HG02571 (cell line): ENCODE results near the gene WDTC1.

Experiments used
- ATAC-seq: cut with Tn5 transposase; IDR thresholded peaks from one replicate; pipeline ENCODE4 v1.9.1; 2021; ENCODE audit warnings: mild to moderate bottlenecking, moderate library complexity; ENCODE audit not compliant: unreplicated experiment

Gene WDTC1

DNA sequence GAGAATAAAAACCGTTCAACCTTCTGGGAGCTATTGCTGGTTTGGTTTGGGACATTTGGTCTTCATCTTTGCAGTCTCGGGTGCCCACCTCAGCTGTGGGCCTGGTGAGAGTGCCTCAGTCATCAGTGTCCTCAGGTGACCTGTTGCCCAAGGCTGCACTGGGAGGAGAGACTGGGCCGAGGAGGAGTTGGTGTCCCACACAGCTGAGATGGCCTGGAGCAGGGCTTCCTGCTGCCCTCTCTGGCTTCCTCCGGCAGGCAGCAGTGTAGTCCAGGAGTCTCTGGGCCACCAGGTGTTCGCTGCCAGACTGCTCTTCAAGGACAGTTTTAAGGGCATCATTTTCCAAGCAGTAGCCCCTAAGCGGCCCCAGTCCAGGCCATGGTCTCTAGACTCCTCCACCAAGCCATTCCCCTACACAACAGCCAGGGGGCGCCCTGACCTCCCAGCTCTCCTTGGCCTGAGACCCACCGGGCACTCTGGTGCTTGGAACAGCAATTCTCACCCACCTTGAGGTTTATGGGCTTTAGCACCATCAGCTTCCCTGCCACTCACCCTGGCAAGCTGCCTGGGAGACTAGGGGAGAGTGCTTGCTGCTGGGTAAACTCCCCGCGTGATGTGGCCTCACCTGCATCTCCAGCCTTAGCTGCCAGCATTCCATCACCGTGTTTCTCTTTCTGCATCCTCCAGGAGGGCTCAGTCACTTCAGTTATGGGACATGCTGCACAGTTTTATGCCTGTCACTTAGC lies 98.3 kb downstream of the WDTC1 start:
- ATAC-seq: no peak

DNA sequence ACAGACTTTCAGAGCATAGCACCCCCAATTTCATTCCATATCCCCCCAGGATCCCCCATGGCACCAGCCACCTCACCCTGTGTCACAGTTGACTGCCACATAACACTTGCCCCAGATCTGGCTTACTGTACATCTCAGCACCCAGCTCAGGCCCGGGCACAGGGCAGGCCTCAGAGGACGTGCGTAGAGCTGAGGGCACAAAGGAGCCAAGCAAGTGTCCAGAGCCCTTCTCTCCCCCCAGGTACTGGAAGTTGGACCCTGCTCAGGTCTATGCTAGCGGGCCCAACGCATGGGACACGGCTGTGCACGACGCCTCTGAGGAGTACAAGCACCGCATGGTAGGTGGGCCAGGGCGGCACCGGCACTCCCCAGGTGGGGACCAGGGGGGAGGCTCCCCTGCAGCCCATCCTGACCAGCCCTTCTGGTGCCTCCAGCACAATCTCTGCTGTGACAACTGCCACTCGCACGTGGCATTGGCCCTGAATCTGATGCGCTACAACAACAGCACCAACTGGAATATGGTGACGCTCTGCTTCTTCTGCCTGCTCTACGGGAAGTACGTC lies 99.4 kb downstream of the WDTC1 start:
- no peak for ATAC-seq

DNA sequence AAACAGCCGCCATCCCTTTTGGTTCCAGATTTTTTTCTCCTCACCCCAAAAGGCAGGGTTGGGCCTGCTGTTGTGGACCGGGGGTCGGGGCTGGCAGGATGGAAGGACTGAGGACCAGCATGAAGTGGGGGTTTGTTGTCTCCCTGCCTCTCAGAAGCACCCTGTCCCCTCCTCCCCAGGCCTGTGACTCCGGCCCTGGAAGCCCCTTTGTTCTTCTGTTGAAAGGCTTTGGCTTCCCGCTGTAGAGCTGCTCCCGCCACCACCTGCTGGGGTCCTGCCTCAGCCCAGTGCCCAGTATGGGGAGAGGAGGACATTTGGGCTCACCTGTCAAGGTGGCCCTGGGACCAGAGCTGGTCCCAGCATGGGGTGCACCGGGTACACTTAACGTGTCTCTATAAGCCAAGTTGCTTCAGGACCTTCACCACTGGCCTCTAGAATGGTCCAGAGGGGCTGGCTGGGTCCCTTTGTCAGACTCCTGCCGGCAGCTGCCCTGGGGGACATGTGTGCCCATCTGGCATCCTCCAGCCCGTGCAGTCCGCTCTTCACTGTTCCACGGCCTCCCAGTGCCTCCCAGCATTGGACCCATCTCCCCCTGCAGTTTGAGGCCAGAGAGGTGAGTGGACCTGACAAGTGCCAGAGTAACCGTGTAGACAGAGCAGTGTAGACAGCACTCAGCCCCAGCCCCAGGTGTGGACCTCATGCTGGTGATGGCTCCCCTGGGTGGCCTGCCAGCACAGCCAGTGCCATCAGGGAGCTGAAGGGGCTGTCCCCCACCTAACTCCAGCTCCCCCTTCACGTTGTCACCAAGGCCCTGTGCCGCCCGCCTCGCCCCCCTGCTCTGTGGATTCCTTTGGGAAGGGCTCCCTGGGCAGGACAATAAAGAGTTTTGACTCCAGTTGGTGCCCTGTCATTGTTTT lies 101.3 kb downstream of the WDTC1 start:
- no peak for ATAC-seq

DNA sequence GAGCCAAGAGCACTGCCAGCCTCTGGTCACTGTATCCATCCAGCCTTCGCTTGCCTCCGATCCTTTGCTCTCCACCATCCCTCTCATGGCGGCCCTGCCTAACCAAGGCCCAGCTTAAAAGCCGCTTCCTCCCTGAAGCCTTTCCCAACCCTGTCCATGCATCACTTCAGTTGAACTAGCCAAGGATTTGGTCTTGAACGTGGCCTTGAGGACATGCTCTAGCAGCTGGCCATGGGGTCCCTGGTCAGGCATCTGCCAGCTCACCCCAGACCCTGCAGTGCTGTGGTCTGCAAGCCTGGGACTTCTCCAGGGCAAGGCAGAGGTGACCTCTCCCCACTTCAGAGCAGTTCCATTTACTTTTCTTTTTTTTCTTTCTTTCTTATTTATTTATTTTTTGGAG lies 102.3 kb downstream of the WDTC1 start:
- no peak for ATAC-seq

DNA sequence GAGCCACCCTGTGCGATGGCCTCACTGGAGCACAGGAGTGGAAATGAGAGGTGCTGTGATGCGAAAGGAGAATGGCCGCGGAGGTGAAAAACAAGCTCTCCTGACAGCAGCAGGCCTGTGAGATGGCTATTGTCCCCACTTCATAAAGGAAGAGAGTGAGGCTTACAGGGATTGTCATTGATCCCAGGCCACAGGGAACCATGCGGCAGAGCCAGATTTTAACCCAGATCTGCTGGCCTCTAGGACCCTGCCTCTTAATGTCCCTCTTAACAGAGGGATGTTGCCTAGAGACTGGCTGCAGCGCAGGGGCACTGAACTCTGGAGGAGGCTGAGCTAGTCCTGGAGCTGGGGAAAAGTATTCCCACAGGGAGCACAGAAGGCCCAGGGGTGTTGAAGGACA lies 104.3 kb downstream of the WDTC1 start:
- ATAC-seq: no peak

DNA sequence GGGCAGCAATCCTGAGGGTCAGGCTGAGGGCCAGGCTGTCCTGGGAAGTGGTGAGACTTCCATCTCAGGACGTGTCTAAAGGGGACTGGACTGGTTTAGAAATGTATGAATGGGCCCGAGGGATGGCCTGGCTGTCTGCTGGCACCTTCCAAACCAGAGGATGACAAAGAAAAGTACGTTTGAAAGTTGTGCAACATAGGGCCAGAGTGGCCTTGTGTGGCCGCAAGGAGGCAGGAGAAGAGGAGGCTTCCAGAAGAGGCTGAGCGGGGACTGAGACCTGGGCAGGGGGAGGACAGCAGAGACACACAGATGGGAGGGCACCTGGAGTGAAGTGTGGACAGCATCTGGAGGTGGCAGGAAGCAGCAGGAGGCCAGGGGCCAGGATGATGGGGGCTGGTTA lies 104.8 kb downstream of the WDTC1 start:
- no peak for ATAC-seq

DNA sequence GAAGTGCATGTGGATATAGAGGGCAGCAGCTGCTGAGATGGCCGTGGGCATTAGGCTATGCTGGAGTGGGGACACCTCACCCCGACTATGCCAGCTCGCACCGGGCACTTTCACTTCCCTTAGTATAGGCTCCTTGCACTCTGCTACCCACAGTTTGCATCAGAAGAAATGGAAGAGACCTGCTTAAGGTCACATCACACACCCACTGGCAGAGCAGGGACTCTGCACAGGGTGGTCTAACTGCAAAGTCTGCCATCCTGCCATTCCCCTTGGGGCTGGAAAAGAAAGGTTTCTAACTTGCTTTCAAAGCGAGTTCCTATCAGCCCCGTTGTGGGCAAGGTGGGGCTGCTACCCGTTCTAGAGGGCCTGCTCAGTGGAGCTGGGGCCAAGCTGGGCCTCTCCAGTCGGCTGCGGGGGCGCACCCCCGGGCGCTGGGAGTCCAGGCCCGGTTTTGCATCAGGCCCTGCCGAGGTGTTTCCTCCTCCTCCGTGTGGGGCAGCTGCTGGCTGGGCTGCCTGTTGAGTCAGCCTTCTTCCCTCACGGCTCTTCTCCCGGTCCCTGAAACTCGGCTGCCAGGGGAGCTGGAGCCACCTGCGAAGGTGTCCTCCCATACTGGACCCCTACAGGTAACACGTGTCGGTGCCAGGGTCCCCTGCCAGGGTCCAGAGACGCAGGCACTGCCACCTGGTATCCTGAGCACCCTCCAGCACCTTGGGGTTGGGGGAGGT lies 107.3 kb downstream of the WDTC1 start, which contains the start of gene SYTL1:
Gene SYTL1, plus strand, starts transcription at position 498 of the 728 bp plus-strand sequence. CDS start 3,313 bp downstream, outside the sequence.
- peak; percentile 66 for ATAC-seq

DNA sequence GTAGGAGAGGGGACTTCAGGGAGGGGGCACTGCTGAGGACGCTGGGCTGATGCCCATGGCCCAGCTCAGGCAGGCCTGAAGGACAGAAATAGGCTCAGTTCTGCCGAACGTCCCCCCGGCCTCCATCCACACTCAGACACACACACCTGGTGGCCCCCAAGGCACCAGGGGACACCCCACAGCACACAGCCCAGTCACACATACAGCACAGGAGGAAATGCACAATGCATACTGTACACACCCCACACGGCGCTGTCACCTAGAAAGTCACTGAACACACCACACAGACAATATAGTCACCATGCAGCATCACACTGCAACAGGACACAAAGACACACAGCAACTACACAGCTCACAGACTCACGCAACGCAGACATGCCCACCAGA lies 108.0 kb downstream of the WDTC1 start:
- no peak for ATAC-seq

DNA sequence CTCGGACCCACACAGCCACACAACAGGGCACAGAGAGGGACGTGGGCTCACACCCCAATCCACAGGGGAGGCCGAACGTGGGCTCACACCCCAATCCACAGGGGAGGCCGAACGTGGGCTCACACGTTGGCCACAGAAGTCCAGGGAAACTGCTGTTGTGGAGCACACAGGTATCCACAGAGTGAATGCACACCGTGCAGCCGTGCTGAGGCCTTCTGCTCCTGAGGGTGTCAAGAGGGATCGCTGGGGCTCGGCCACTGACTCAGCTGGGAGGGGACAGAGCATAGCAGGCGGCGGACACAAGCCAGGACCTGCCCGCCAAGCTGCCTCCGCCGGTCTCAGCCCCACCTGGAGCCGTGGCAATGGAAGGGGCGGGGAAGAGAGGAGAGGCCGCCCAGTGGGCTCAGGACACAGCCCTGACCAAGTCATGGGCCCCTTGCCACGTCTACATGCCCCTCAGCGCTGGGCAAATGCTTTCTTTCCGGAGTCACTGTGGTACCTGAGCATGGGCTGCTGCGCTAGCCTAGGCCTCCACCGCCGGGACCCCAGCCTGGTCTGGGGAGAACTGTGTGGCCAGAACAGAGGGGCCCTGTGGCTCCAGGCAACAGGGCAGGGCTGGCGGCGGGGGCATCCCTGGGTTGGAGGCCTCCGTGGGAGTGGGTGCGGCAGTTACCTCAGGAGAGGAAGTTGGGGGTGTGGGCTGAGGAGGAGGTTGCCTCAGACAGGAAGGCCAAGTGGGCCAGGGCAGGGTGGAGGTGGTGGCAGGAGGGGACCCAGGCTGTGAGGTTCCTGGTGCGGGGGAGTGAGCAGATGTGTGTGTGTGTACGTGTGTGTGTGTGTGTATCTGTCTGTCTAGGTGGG lies 108.6 kb downstream of the WDTC1 start:
- ATAC-seq: no peak

DNA sequence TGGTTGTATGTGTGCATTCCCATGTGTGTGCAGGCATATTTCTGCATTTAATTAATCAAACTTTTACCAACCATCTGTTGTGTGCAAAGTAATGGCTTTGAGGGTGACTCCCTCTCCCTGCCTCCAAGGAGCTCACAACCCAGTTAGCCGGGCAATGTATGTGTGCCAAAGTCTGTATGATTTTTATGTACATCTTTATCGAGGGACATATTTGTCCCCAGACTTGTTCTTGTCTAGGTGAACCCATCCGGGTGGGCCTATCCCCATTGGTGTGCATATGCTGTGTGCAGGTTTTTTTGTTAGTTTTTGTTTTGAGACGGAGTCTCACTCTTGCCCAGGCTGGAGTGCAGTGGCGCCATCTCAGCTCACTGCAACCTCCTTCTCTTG lies 109.2 kb downstream of the WDTC1 start:
- ATAC-seq: no peak

DNA sequence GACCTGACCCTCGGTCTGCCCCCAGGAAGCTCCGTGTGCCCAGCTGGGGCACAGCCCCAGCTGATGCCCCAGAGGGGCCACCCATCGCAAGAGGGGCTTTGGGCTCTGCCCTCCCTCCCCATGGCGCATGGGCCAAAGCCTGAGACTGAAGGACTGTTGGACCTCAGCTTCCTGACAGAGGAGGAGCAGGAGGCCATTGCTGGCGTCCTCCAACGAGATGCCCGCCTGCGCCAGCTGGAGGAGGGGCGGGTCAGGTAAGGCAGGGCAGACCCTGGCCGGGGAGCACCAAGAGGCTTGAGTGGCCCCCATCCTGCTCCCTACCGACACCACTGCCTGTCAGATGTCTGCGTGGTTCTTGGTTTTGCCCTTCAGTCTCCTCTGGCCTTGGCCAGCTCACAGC lies 110.8 kb downstream of the WDTC1 start:
- ATAC-seq: no peak

DNA sequence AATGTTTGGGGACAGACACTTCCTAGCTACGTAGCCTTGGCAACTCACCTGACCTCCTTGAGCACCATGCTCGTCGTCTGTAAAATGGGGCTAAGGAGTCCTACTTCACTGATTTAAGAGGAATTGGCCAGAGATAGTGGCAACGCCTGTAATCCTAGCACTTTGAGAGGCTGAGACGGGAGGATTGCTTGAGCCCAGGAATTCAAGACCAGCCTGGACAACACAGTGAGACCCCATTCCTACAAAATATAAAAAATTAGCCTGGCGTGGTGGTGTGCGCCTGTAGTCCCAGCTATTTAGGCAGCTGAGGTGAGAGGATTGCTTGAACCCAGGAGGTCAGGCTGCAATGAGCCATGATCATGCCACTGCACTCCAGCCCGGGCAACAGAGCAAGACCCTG lies 111.9 kb downstream of the WDTC1 start:
- no peak for ATAC-seq

DNA sequence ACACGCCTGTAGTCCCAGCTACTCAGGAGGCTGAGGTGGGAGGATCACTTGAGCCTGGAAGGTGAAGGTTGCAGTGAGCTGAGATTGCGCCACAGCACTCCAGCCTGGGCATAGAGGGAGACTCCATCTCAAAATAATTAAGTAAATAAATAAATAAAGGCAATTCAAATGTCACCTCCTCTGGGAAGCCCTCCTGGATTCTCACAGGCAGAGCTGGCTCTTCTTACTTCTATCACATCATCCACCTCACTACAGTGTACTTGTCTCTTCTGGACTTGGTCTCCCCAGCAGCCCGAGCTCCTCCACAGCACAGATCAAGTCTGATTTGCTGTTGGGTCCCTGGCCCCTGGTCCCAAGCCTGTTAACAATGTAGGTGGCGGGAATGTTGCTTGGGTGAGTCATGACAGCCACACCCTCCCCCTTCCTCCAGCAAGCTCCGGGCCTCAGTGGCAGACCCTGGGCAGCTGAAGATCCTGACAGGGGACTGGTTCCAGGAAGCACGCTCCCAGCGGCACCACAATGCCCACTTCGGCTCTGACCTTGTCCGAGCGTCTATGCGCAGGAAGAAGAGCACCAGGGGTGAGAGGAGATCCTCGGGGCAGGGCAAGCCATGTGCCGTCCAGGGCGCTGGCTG lies 112.7 kb downstream of the WDTC1 start:
- ATAC-seq: no peak

DNA sequence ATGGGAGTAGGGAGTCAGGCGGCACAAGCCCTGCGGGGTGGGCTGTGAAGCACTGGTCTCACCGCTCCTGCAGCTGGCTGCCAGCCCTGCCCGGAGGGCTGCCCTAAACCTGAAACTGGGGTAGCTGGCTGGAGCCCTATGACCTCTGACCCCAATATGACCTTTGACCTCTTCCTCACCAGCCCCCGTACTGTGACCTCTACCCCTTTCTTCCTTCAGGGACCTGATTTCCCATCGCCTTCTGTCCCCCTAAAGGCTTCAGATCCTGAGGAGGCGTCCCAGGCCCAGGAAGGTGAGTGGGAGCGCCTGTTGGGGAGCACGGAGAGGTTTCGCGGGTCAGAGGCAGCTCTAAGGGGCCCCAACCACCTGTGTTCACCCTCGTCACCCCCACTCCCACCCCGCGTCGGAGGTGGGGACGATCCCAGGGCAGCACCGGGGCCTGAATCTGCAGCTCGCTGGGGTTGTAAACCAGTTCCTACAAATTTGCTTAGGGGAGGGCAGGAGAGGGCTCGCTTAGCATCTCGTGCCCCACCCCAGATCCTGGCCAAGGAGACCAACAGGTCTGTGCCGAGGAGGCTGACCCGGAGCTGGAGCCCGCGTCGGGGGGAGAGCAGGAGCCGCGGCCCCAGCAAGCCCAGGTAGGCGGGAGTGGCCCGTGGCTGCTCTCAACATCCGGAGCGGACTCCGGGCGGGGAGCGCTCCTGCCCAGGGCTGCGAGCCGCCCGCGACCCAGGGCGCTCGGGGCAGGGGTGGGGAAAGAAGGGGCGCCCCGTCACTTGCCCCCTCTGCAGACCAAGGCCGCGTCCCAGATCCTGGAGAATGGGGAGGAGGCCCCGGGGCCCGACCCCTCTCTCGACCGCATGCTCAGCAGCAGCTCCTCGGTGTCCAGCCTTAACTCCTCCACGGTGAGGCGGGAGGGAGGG lies 114.7 kb downstream of the WDTC1 start:
- ATAC-seq: no peak

DNA sequence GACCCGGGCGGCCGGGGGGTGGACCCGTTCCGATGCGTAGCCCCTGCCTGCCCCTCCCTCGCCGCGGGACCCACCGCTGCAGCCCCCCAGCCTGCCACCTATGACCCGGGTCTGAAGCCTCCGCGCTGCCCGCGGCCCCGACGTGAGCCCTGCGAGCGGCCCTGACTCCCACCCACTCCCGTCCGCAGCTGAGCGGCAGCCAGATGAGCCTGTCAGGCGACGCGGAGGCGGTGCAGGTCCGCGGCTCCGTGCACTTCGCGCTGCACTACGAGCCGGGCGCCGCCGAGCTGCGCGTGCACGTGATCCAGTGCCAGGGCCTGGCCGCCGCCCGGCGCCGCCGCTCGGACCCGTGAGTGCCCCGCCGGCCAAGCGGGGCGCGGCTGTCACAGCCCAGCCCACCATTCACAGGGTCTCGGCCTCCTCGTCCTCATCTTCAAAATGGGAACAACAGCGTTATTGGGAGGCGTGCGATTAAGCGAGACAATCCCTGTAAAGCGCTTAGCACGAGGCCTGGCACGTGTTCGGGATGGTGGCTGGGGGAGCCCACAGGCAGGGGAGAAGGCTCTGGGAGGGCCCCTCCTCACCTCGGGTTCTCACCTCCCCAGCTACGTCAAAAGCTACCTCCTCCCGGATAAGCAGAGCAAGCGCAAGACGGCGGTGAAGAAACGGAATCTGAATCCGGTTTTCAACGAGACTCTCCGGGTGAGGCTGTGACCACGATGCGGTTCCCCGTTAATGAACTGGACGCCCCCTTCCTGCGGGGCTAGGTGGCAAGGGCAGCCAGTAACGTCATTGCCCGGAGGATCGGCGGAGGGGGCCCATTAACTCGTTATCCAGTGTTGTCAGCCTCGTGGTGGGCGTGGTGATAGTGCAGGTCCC lies 115.6 kb downstream of the WDTC1 start:
- no peak for ATAC-seq

DNA sequence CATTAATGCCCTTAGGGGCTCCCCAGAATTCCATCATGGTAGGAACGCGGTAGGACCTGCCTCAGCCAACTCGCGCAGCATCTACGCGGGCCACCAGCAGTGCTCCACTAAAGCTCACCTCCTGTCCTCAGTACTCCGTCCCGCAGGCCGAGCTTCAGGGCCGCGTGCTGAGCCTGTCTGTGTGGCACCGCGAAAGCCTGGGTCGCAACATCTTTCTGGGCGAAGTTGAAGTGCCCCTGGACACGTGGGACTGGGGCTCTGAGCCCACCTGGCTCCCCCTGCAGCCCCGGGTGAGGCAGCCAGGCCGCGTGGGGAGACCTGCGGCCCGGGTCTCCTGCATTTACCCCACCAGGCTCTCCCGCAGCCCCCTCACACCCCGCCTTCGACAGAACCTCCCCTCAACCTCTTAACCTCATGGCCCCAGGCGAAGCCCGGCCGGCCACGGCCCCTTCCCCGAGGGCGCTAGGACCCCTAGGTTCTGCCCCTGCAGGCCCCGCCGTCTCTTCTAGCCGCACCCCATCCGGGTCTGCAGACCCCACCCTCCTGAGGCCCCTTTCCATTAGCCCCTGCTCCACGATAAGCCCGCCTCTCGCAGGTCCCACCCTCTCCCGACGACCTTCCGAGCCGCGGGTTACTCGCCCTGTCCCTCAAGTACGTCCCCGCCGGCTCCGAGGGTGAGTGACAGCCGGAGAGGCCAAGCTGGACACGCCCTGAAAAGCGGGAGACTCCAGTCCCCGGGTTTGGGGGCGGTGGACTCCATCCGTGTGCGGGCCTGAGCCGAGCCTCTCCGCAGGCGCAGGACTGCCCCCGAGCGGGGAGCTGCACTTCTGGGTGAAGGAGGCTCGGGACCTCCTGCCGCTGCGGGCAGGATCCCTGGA lies 116.5 kb downstream of the WDTC1 start:
- ATAC-seq: no peak
